Liver (tissue), 9 donors: ENCODE results near the gene MBP. TPM values are rescaled to one million over a fixed set of nuclear protein-coding genes. Genes with fewer than 3 reads are reported as not detected.

Experiments
- DNase-seq: peaks from one replicate; pipeline ENCODE4 v3.0.0-alpha.2; 2017; ENCODE audit warnings: low spot score
- H3K27ac ChIP-seq, 2 donors: one replicate each; pipeline ENCODE4 v1.7.0; 2013; ENCODE audit warnings: inconsistent platforms in 2 of 2, low read length in 2 of 2, control low read depth in 1 of 2, low read depth in 1 of 2, mild to moderate bottlenecking in 1 of 2
- H3K27me3 ChIP-seq, 4 donors: one replicate each; pipeline versions ENCODE4 v1.6.1 to v1.7.0; 2013; ENCODE audit warnings: low read length in 3 of 4, inconsistent platforms in 1 of 4, mild to moderate bottlenecking in 1 of 4, moderate library complexity in 1 of 4; ENCODE audit not compliant: control insufficient read depth in 4 of 4, insufficient read depth in 4 of 4
- H3K36me3 ChIP-seq, 4 donors: one replicate each; pipeline versions ENCODE4 v1.6.1 to v1.7.0; 2013; ENCODE audit warnings: low read length in 3 of 4, mild to moderate bottlenecking in 3 of 4, low read depth in 1 of 4, moderate library complexity in 1 of 4; ENCODE audit not compliant: control insufficient read depth in 4 of 4, insufficient read depth in 3 of 4
- H3K4me1 ChIP-seq, 4 donors: one replicate each; pipeline versions ENCODE4 v1.6.1 to v1.7.0; 2013; ENCODE audit warnings: low read length in 3 of 4, mild to moderate bottlenecking in 3 of 4, moderate library complexity in 1 of 4; ENCODE audit not compliant: control insufficient read depth in 4 of 4, insufficient read depth in 4 of 4
- H3K4me3 ChIP-seq, 3 donors: one replicate each; pipeline versions ENCODE4 v1.6.1 to v1.7.0; 2013; ENCODE audit warnings: low read length in 3 of 3, control low read depth in 1 of 3, low read depth in 1 of 3, mild to moderate bottlenecking in 1 of 3
- H3K9ac ChIP-seq, 2 donors: one replicate each; pipeline ENCODE4 v1.7.0; 2013; ENCODE audit warnings: low read length in 2 of 2, mild to moderate bottlenecking in 2 of 2, moderate library complexity in 2 of 2, control low read depth in 1 of 2, low read depth in 1 of 2
- H3K9me3 ChIP-seq, 4 donors: one replicate each; pipeline versions ENCODE4 v1.6.1 to v1.7.0; 2013; ENCODE audit warnings: low read length in 3 of 4; ENCODE audit not compliant: control insufficient read depth in 4 of 4
- CTCF ChIP-seq: fragments of 150-350 bp; IDR thresholded peaks from 2 replicates; pipeline ENCODE4 v1.5.1; 2017; ENCODE audit warnings: improper control_type of control experiment, low read depth, low read length; ENCODE audit not compliant: missing input control
- EGR1 ChIP-seq, 2 donors: IDR thresholded peaks; 2 replicates each; pipeline ENCODE4 v1.6.1; 2016 to 2018; ENCODE audit warnings: antibody characterized with exemption in 2 of 2, low read depth in 2 of 2
- FOXA1 ChIP-seq: IDR thresholded peaks from 2 replicates; pipeline ENCODE4 v1.6.1; 2016; ENCODE audit warnings: antibody characterized with exemption
- FOXA2 ChIP-seq: IDR thresholded peaks from 2 replicates; pipeline ENCODE4 v1.6.1; 2016; ENCODE audit warnings: antibody characterized with exemption
- GABPA ChIP-seq, 2 donors: IDR thresholded peaks in 1 of 2; conservative IDR thresholded peaks in 1 of 2; 2 replicates each; pipeline ENCODE4 v1.6.1; 2016; ENCODE audit warnings: antibody characterized with exemption in 2 of 2, mild to moderate bottlenecking in 1 of 2, moderate library complexity in 1 of 2
- HNF4A ChIP-seq, 2 donors: conservative IDR thresholded peaks; 2 replicates each; pipeline ENCODE4 v1.6.1; 2016; ENCODE audit warnings: antibody characterized with exemption in 2 of 2, mild to moderate bottlenecking in 2 of 2
- HNF4G ChIP-seq: IDR thresholded peaks from 2 replicates; pipeline ENCODE4 v1.6.1; 2016; ENCODE audit warnings: antibody characterized with exemption
- JUND ChIP-seq, 2 donors: IDR thresholded peaks; 2 replicates each; pipeline ENCODE4 v1.6.1; 2016; ENCODE audit warnings: antibody characterized with exemption in 2 of 2
- MAX ChIP-seq: IDR thresholded peaks from 2 replicates; pipeline ENCODE4 v1.6.1; 2016; ENCODE audit warnings: antibody characterized with exemption
- NR2F2 ChIP-seq: IDR thresholded peaks from 2 replicates; pipeline ENCODE4 v1.6.1; 2016; ENCODE audit warnings: antibody characterized with exemption
- RAD21 ChIP-seq, 2 donors: IDR thresholded peaks; 2 replicates each; pipeline ENCODE4 v1.6.1; 2016; ENCODE audit warnings: antibody characterized with exemption in 2 of 2, mild to moderate bottlenecking in 2 of 2
- REST ChIP-seq: IDR thresholded peaks from 2 replicates; pipeline ENCODE4 v1.6.1; 2016; ENCODE audit warnings: antibody characterized with exemption, mild to moderate bottlenecking
- RXRA ChIP-seq, 2 donors: IDR thresholded peaks; 2 replicates each; pipeline ENCODE4 v1.6.1; 2017 to 2018; ENCODE audit warnings: antibody characterized with exemption in 2 of 2, mild to moderate bottlenecking in 1 of 2
- TAF1 ChIP-seq: conservative IDR thresholded peaks from 2 replicates; pipeline ENCODE4 v1.6.1; 2016; ENCODE audit warnings: antibody characterized with exemption, mild to moderate bottlenecking
- YY1 ChIP-seq: IDR thresholded peaks from 2 replicates; pipeline ENCODE4 v1.6.1; 2016; ENCODE audit warnings: antibody characterized with exemption, mild to moderate bottlenecking
- WGBS: extraction: QIAGEN DNeasy Blood & Tissue Kit; methylation state at CpG from one replicate; pipeline ENCODE4 v1.1.7; 2013; 5-methylcytosine and 5-hydroxymethylcytosine counted together
- polyA plus RNA-seq, 2 donors: library from polyadenylated mRNA; stranded (reverse) in 1 of 2; unstranded in 1 of 2; fragments of 200-250 nt in 1 of 2; fragments of >200 nt in 1 of 2; fragmentation: Nextera tagmentation in 1 of 2; extraction: Ambion mirVana in 1 of 2; gene quantifications; one replicate each; pipeline versions ENCODE4 v1.2.1 to v1.2.3, GENCODE V29; 2013 to 2015
- total RNA-seq, 2 donors: library from RNA; depleted of rRNA; stranded (reverse); fragments of >200 nt; gene quantifications; one replicate each; pipeline ENCODE4 v1.2.3, GENCODE V29; 2014
- TF ChIP-seq, protein P1 (sequence below): IDR thresholded peaks from 2 replicates; pipeline ENCODE4 v1.6.1; 2016; ENCODE audit warnings: antibody characterized with exemption
- TF ChIP-seq, protein P2 (sequence below): IDR thresholded peaks from 2 replicates; pipeline ENCODE4 v1.6.1; 2016; ENCODE audit warnings: antibody characterized with exemption
- donor health status: healthy.
- donor health status: healthy.
- donor health status: healthy.
- donor health status: healthy.
- donor health status: healthy.

MBP gene
- total and polyA plus RNA-seq, 4 donors, result 9.7 to 23.3 (median 17.7) TPM

DNA sequence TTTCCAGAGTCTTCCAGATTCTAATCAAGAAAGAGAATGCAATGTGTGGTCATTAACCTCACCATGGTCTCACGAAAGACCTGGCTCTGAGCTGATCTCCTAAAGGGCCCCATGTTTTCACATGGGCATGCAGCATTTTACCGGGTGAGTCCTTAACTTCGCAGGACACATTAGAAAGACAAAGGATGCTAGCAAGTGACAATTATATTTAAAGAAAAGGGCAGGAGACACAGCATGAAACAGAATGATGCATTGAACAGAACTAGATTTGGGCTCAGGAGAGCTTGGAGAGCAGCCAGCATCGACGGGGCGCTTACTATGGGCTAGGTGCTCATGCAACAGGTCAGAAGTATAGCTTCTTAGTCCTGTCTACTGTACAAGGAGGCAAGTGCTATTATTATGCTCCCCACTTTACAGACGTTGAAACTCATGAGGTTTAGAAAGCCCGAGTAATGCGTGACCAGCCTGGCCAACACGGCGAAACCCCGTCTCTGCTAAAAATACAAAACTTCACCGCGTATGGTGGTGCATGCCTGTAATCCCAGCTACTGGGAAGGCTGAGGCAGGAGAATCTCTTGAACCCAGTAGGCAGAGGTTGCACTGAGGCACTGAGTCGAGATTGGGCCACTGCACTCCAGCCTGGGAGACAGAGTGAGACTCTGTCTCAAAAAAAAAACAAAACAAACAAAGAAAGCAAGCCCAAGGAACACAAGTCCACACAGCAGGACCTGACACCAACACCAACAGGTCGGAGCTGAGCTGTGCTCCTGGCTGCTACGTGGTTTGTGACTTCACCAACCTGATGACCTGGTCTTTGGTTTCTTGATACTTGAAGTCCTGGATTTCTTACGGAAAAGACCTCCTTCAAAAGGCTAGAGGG, 16.1 kb downstream of the MBP start:
- 87% methylated on average over 18 of the region's 18 CpGs for WGBS
- peaks cover 15 to 47% (median 26%) of the 10 kb centered on the region in 4 donors for H3K4me1 ChIP-seq
- no peak for DNase-seq
- no peak overlapping the region for H3K9ac ChIP-seq
- no peak overlapping the region for H3K4me3 ChIP-seq
- H3K27me3 ChIP-seq, result no peaks in the 10 kb centered on the region
- TF ChIP-seq HNF4G, result no peak
- TF ChIP-seq, protein P1, sequence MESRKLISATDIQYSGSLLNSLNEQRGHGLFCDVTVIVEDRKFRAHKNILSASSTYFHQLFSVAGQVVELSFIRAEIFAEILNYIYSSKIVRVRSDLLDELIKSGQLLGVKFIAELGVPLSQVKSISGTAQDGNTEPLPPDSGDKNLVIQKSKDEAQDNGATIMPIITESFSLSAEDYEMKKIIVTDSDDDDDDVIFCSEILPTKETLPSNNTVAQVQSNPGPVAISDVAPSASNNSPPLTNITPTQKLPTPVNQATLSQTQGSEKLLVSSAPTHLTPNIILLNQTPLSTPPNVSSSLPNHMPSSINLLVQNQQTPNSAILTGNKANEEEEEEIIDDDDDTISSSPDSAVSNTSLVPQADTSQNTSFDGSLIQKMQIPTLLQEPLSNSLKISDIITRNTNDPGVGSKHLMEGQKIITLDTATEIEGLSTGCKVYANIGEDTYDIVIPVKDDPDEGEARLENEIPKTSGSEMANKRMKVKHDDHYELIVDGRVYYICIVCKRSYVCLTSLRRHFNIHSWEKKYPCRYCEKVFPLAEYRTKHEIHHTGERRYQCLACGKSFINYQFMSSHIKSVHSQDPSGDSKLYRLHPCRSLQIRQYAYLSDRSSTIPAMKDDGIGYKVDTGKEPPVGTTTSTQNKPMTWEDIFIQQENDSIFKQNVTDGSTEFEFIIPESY, result no peak
- TF ChIP-seq CTCF, result no peak
- TF ChIP-seq JUND (IDR thresholded peaks at IDR 0.05), result no peak
- TF ChIP-seq EGR1 (IDR thresholded peaks at IDR 0.05; ENCODE audit: low read depth in 2 of 2), result no peak
- TF ChIP-seq, protein P2, sequence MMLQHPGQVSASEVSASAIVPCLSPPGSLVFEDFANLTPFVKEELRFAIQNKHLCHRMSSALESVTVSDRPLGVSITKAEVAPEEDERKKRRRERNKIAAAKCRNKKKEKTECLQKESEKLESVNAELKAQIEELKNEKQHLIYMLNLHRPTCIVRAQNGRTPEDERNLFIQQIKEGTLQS, result no peak
- no peak for TF ChIP-seq FOXA1
- no peak for TF ChIP-seq RAD21 (IDR thresholded peaks at IDR 0.05)
- no peak for TF ChIP-seq TAF1
- TF ChIP-seq RXRA (IDR thresholded peaks at IDR 0.05), result no peak
- TF ChIP-seq YY1, result no peak
- TF ChIP-seq FOXA2, result no peak
- no peak for TF ChIP-seq NR2F2
- H3K9me3 ChIP-seq, result no peaks in the 10 kb centered on the region
- H3K27ac ChIP-seq, result peak overlapping the region; percentile 49 to 97
- no peaks in the 10 kb centered on the region for H3K36me3 ChIP-seq

GRCh38 chr18:77115192-77115953, 17.2 kb downstream of the MBP start:
- no peaks in the 10 kb centered on the region for H3K27me3 ChIP-seq
- WGBS, result 25% methylated on average over 8 of the region's 8 CpGs
- peaks cover 15 to 47% (median 26%) of the 10 kb centered on the region in 4 donors for H3K4me1 ChIP-seq
- TF ChIP-seq YY1 (peak; percentile 66), RXRA (IDR thresholded peaks at IDR 0.05) (no peak), MAX (peak; percentile 66), CTCF (peak; percentile 8), TAF1 (no peak), GABPA (IDR thresholded peaks at IDR 0.05 in 1 of 2, conservative IDR thresholded peaks at IDR 0.05 in 1 of 2) (no peak), HNF4A (conservative IDR thresholded peaks at IDR 0.05) (no peak), EGR1 (IDR thresholded peaks at IDR 0.05; ENCODE audit: low read depth in 2 of 2) (no peak), REST (peak; percentile 58)
- TF ChIP-seq, protein P1, result no peak
- no peaks in the 10 kb centered on the region for H3K9me3 ChIP-seq
- no peaks in the 10 kb centered on the region for H3K36me3 ChIP-seq
- peak overlapping the region; percentile 97 for H3K27ac ChIP-seq
- DNase-seq, result no peak
- peak overlapping the region; percentile 22 to 56 for H3K9ac ChIP-seq
- peak overlapping the region in 1 of 3 donors; percentile 7 for H3K4me3 ChIP-seq
